ENCODE results near the gene IL13.

GRCh38 chr5:132704875-132705274 lies 46.9 kb downstream of the IL13 start:
- TF ChIP-seq CTCF (IDR thresholded peaks at IDR 0.05) (no peak), POLR2A (IDR thresholded peaks at IDR 0.05) (no peak)

Data from lower leg skin (tissue), 3 donors.